ENCODE data around the gene THEMIS.

THEMIS gene

GRCh38 chr6:127924031-127924430 is 23.2 kb upstream of the THEMIS start:
- no peak for TF ChIP-seq CTCF (IDR thresholded peaks at IDR 0.05; ENCODE audit: extremely low read depth, missing control alignments)
- no peak for DNase-seq (ENCODE audit: low spot score)

GRCh38 chr6:127923135-127923534 is 22.3 kb upstream of the THEMIS start:
- TF ChIP-seq CTCF (IDR thresholded peaks at IDR 0.05; ENCODE audit: extremely low read depth, missing control alignments), result no peak
- no peak for DNase-seq (ENCODE audit: low spot score)

GRCh38 chr6:127921982-127922381 is 21.1 kb upstream of the THEMIS start:
- DNase-seq (ENCODE audit: low spot score), result no peak
- TF ChIP-seq CTCF (IDR thresholded peaks at IDR 0.05; ENCODE audit: extremely low read depth, missing control alignments), result no peak

GRCh38 chr6:127920804-127921203 is 19.9 kb upstream of the THEMIS start:
- DNase-seq (ENCODE audit: low spot score), result no peak
- TF ChIP-seq CTCF (IDR thresholded peaks at IDR 0.05; ENCODE audit: extremely low read depth, missing control alignments), result no peak

- no peak for DNase-seq (ENCODE audit: low spot score)
- no peak for TF ChIP-seq CTCF (IDR thresholded peaks at IDR 0.05; ENCODE audit: extremely low read depth, missing control alignments)
These were observed 17.9 kb upstream of the THEMIS start for GRCh38 chr6:127918506-127919427.

- DNase-seq (ENCODE audit: low spot score), result no peak
- TF ChIP-seq CTCF (IDR thresholded peaks at IDR 0.05; ENCODE audit: extremely low read depth, missing control alignments), result no peak
These were observed 16.9 kb upstream of the THEMIS start for GRCh38 chr6:127917766-127918165.

- no peak for TF ChIP-seq CTCF (IDR thresholded peaks at IDR 0.05; ENCODE audit: extremely low read depth, missing control alignments)
- no peak for DNase-seq (ENCODE audit: low spot score)
These were observed 13.4 kb upstream of the THEMIS start for GRCh38 chr6:127914240-127914639.
